ENCODE results near the gene SLC7A7. TPM values are rescaled to one million over a fixed set of nuclear protein-coding genes. Genes with fewer than 3 reads are reported as not detected.
"Not testable (repeated sequence)": the region's sequence is repeated elsewhere in the genome, so short reads cannot be mapped to it uniquely, and the experiment has no call there.

The SLC7A7 gene
- total RNA-seq, 1 experiment from 2014 or later, result 1.1 TPM

DNA sequence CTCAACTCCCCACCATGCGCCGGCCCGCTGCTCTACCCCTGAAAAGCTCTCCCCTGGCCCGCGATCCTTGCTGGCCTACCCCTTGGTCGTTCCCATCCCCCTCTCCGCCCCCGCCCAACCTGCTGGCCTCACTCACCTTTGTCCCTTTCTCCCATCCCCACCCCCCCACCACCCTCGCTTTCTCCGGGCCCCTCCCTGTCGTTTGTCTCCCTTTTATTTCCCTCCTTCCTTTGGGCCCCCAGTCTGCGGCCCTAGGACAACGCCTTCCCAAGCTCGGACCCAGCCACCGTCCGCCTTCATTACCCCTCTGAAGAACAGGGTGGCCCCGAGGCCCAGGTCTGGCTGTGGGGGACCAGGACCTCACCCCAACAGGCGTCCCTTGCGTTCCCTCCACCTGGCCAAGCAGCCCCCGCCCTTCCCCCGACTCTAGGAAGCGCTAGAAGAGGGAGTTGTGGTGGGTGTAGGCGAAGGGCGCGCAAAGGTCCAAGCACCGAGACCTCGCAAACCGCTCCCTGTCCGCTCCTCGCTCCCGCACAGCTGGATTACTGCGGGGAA, 6.9 kb upstream of the SLC7A7 start:
- DNase-seq (ENCODE audit: low read depth), result no peak

DNA sequence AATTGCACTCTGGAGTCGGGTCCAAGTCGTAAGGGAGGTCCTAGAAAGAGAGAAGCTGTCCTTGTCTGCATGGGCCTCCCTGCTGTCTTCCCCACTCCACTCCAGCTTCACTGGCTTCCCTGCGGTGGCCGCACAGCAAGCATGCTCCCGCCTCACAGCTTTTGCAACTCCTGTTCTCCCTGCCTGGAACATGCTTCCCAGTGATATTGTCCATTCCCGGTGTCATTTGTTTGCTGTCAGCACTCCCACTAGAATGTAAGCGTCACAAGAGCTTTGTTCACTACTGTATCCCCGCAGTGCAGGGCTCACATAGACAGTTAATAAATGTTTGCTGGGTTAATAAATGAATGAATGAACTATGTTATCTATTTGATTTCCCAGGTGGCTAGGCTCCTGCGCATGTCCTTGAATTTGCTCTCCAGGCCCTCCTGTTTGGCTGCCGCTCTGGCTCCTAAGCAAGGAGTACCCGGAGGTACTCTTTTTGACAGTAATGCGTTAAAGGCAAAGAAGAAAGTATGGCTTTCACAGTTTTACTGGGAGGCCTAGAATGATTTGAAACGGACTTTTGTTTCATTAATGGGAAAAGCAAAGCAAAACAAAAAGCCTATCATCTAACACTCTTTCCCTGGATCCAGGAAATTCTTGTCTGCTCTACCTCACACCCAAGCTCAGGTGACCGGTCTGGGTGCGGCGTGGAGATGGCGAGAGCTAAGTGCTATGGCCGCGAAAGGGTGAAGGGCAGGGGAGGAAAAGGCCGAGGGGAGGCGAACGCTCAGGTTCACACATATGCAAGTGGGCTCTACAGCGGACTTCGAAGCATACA, 6.2 kb upstream of the SLC7A7 start:
- DNase-seq (ENCODE audit: low read depth), result no peak

- no peak for DNase-seq (ENCODE audit: low read depth)
These were observed 5.5 kb upstream of the SLC7A7 start for GRCh38 chr14:22820731-22821130.

- DNase-seq (ENCODE audit: low read depth), result peak; percentile 55
These were observed 4.1 kb upstream of the SLC7A7 start for GRCh38 chr14:22819151-22819988.

GRCh38 chr14:22814373-22814772, 862 bp downstream of the SLC7A7 start:
- DNase-seq (ENCODE audit: low read depth), result no peak

DNA sequence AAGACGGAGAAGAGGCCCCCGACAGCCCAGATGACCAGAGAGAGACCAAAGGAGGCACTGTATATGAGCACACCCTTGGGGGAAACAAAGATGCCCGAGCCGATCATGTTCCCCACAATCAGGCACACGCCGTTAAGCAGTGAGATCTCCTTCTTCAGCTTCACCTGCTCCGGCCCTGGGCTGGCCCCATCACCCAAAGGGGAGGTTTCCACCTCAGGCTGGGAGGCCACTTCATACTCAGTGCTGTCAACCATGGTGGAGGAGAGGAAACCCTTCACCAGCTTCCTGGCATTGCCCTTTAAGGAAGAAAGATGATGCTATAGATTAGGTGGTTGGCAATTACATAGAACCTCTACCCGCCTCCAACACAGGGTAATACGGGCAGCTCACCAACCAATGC, 2.1 kb downstream of the SLC7A7 start:
- no peak for DNase-seq (ENCODE audit: low read depth)

DNA sequence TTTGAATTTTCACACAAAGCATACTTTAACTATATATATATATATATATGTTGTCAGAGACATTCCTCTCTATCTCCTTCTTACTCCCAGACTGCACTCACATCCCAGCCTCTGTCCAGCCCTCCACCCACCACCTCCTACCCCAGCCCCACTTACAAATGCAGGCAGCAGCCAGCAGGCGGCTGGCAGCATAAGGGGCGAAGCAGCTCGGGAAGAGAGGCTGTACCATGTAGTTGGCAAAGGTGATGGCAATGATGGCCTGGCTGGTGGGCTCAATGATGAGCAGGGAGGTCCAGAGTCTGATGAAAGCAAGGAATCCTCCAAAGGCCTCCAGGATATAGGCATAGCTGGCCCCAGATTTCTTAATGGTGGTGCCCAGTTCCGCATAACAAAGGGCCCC, 2.5 kb downstream of the SLC7A7 start:
- no peak for DNase-seq (ENCODE audit: low read depth)

DNA sequence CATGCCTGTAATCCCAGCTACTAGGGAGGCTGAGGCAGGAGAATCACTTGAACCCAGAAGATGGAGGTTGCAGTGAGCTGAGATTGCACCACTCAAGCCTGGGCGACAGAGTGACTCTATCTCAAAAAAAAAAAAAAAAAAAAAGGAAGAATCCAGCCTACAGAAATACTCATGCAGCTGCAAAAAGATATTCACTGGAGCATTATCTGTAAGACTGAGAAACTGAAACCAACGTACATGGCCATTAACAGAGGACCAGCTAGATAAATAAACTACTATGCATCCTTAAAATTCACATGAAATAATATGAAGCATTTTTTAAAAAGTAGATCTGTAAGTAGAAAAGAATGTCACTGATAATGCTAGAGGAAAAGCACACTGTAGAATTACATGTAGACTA, 3.5 kb downstream of the SLC7A7 start:
- DNase-seq (ENCODE audit: low read depth), result no peak

DNA sequence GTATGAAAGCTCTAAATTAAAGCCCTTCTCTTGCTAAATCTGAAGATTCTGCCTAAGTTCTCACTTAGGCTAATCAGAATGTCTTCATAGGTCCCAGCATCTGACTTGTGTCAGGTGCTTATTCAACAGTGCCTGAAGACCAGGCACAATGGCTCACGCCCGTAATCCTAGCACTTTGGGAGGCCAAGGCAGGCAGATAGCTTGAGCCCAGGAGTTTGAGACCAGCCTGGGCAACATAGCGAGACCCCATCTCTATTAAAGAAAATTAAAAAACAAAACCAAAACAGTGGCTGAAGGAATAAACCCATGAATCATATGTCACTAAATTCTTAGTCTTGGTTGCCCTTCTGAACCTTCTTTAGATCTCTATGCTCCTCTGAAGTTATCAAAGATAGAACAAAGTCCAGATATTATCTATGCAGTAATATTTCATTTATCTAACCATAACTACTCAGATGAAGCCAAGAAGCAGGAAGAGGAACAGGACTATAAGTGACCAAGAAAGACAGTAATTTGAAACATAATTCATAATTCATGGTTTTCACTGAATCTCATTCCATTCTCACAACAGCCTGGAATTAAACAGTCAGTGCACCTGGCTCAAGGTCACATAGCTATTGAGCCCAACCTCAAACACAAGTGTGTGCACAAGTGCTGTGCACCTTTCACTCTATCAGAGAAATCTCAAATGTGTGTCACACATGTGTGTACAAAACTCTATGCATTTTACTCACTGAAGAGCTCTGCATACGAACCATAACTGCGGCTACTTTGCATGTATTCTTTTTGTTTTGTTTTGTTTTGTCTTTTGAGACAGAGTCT, 6.6 kb downstream of the SLC7A7 start:
- no peak for DNase-seq (ENCODE audit: low read depth)

DNA sequence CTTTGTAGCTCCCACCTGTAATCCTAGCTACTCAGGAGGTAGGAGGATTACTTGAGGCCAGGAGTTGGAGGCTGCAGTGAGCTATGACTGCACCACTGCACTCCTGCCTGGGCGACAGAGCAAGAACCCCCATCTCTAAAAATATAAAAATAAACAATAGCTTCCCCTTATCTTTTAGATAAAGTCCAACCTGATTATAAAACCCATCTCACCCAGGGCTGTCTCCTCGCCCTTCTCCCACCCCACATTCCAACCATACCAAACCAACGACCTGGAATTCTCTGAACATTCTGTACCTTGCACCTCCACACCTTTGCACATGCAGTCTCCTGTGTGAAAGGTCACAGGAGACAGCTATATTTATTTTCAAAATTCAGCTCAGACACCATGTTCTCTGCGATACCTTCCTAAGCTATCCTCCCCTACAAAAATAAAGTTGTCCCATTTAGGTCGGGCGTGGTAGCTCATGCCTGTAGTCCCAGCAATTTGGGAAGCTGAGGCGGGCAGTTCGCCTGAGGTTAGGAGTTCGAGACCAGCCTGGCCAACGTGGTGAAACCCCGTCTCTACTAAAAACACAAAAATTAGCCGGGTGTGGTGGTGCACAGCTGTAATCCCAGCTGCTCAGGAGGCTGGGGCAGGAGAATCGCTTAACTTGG, 7.7 kb downstream of the SLC7A7 start:
- no peak for DNase-seq (ENCODE audit: low read depth)

DNA sequence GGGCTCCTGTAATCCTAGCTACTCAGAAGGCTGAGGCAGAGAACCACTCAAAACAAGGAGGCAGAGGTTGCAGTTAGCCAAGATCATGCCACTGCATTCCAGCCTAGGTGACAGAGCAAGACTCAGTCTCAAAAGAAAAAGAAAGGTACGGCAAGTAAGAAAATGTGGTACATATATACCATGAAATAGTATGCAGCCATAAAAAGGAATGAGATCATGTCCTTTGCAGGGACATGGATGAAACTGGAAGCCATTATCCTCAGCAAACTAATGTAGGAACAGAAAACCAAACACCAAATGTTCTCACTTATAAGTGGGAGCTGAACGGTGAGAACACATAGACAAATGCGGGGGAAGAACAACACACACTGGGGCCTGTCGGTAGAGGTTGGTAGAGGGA, 10.0 kb downstream of the SLC7A7 start:
- not testable (repeated sequence) for DNase-seq (ENCODE audit: low read depth)

- no peak for DNase-seq (ENCODE audit: low read depth)
These were observed 11.6 kb downstream of the SLC7A7 start for GRCh38 chr14:22803687-22803974.

- no peak for DNase-seq (ENCODE audit: low read depth)
These were observed 12.2 kb downstream of the SLC7A7 start for GRCh38 chr14:22802860-22803686.

DNA sequence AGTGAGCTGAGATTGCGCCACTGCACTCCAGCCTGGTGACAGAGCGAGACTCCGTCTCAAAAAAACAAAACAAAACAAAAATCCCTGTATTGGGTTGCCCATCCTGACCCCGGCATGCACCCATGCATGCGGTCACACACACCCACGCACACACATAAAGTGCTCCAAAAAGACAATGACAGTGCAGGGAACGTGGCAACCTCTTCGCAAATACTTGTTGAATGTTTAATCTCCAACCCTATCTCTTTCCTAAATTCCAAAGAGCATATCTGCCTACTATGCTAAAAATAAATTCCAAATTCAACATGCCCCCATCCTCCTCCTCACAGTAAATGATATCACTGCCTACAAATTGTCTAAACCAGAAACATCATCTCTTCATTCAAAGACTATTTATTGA, 13.5 kb downstream of the SLC7A7 start:
- DNase-seq (ENCODE audit: low read depth), result no peak

DNA sequence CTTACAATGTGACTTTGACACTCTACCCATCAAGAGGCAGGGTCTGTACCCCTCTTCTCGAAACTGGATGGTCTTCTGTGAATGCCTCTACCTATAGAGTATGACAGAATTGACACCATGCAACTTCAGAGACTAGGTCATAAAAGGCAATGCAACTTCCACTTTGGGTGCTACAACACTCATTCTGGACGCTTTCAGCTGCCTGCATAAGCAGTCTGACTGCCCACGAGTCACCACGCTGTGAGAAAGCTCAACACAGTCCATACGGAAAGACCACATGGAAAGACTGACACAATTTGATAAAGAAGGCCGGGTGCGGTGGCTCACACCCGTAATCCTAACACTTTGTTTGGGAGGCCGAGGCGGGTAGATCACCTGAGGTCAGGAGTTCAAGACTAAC, 14.9 kb downstream of the SLC7A7 start:
- DNase-seq (ENCODE audit: low read depth), result no peak

DNA sequence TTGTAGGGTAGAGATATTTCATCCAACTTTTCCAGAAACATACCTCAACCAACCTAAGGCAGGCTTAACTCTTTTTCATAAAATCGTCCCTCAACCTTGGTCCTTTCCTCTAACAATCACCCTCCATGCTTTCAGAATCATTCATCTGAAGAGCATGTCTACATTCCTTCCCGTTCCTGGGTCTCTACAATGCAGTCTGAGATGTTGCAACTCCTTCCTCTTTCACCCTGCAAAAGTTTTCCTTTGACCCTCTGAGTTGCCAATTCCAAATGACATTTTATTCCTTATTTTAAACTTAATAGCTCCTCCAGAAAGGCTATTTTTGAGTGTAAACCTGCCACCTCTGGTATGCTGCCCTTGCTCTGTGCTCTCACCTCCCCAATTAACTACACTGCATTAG, 16.7 kb downstream of the SLC7A7 start:
- DNase-seq (ENCODE audit: low read depth), result no peak

DNA sequence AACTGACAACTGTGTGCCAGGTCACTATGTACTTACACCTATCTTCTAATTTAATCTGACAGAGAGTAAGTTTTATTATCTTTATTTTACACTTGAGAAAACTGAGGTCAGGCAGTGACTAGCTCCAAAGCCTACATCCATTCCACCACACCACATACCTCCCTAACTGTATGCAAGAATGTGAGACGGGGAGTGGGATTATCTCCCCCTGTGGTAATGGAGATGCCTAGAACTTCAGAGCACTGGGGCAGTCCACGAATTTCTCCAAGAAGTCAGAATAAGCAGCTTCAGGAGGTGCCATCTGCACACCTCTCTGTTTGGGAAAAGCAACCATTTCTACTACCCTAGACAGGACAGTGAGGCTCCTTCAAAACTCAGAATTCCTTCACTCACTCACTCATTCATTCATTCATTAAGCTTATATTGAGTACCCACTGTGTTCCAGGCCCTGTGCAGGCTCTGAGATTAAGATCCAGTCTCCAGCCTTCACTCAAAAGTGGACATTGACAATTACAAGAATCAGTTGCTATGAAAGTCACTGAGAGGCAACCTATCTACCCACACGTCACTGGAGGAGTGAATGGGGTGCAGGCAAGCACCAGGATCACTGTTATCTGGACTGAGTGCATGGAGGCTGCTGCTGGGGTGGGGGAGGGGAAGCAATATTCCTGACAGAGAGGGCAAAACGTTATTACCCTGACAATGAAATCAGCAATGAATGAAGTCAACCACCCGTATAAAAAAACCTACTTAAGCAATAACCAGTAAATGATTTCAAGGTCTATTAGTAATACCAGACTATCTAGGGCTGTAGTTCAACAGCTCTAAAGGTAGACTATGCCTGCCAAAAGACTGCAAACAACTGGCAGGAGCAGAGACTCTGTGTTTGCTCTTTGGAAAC, 18.0 kb downstream of the SLC7A7 start:
- no peak for DNase-seq (ENCODE audit: low read depth)

- DNase-seq (ENCODE audit: low read depth), result no peak
These were observed 19.0 kb downstream of the SLC7A7 start for GRCh38 chr14:22796087-22796707.

- DNase-seq (ENCODE audit: low read depth), result no peak
These were observed 20.7 kb downstream of the SLC7A7 start for GRCh38 chr14:22794551-22794951.

All from HT1080 (cell line).